GM19438 (cell line): ENCODE measurements around the gene ANO8.

Experiments
- ATAC-seq: cut with Tn5 transposase; IDR thresholded peaks from one replicate; pipeline ENCODE4 v1.9.1; 2021; ENCODE audit warnings: low read depth; ENCODE audit not compliant: unreplicated experiment

Gene ANO8

GRCh38 chr19:17329366-17330261, 5.0 kb downstream of the ANO8 start:
- no peak for ATAC-seq

- no peak for ATAC-seq
These were observed 5.9 kb downstream of the ANO8 start for GRCh38 chr19:17328517-17329365.

GRCh38 chr19:17327654-17328516, 6.8 kb downstream of the ANO8 start:
- ATAC-seq, result no peak

GRCh38 chr19:17327068-17327653, 7.5 kb downstream of the ANO8 start:
- ATAC-seq, result no peak

GRCh38 chr19:17326595-17326966, 8.1 kb downstream of the ANO8 start:
- no peak for ATAC-seq

GRCh38 chr19:17325881-17326594, 8.6 kb downstream of the ANO8 start:
- ATAC-seq, result no peak

- no peak for ATAC-seq
These were observed 9.5 kb downstream of the ANO8 start for GRCh38 chr19:17325133-17325532.

- ATAC-seq, result no peak
These were observed 10.1 kb downstream of the ANO8 start for GRCh38 chr19:17324357-17325114.

GRCh38 chr19:17323964-17324332, 10.7 kb downstream of the ANO8 start:
- ATAC-seq, result no peak

GRCh38 chr19:17323300-17323963, 11.2 kb downstream of the ANO8 start:
- ATAC-seq, result no peak

GRCh38 chr19:17322854-17323253, 11.8 kb downstream of the ANO8 start:
- ATAC-seq, result no peak

- ATAC-seq, result no peak
These were observed 12.8 kb downstream of the ANO8 start for GRCh38 chr19:17321655-17322489.

- no peak for ATAC-seq
These were observed 14.2 kb downstream of the ANO8 start for GRCh38 chr19:17320435-17320834.

- no peak for ATAC-seq
These were observed 15.0 kb downstream of the ANO8 start for GRCh38 chr19:17319473-17320238.

GRCh38 chr19:17318966-17319365, 15.7 kb downstream of the ANO8 start:
- no peak for ATAC-seq

- ATAC-seq, result no peak
These were observed 20.6 kb downstream of the ANO8 start for GRCh38 chr19:17314007-17314593.
